Measurements from ENCODE around the gene MAPK10. TPM values are rescaled to one million over a fixed set of nuclear protein-coding genes. Genes with fewer than 3 reads are reported as not detected.

The MAPK10 gene
- total RNA-seq, 4 donors from 2014 or later: 1.7 to 8.6 (median 4.4) TPM

GRCh38 chr4:86393749-86394148, 33.9 kb upstream of the MAPK10 start:
- H3K27ac ChIP-seq: no peak overlapping the region
- 44 to 45% methylated on average over 4 of the region's 4 CpGs for WGBS, 2 donors
- H3K9me3 ChIP-seq: no peaks in the 10 kb centered on the region
- intact Hi-C loops (cut with DNase I): no loop called here
- H3K36me3 ChIP-seq: no peaks in the 10 kb centered on the region
- peaks cover 0 to 21% (median 0%) of the 10 kb centered on the region in 3 donors for H3K4me1 ChIP-seq
- DNase-seq: no peak
- H3K27me3 ChIP-seq: no peaks in the 10 kb centered on the region
- H3K4me3 ChIP-seq: no peak overlapping the region
- no peak for TF ChIP-seq CTCF (IDR thresholded peaks at IDR 0.05)
- no peak for TF ChIP-seq POLR2A (IDR thresholded peaks at IDR 0.05)

GRCh38 chr4:86389664-86390063, 29.8 kb upstream of the MAPK10 start:
- Histone ChIP-seq H3K36me3 (no peaks in the 10 kb centered on the region), H3K27ac (no peak overlapping the region), H3K9me3 (no peaks in the 10 kb centered on the region), H3K4me3 (no peak overlapping the region), H3K27me3 (no peaks in the 10 kb centered on the region), H3K4me1 (peaks cover 0 to 21% (median 0%) of the 10 kb centered on the region in 3 donors)
- WGBS, 2 donors: 85% methylated on average over 1 of the region's 1 CpG
- intact Hi-C loops (cut with DNase I): no loop called here
- no peak for DNase-seq
- TF ChIP-seq POLR2A (IDR thresholded peaks at IDR 0.05) (no peak), CTCF (IDR thresholded peaks at IDR 0.05) (no peak)

GRCh38 chr4:86388252-86388651, 28.4 kb upstream of the MAPK10 start:
- intact Hi-C loops (cut with DNase I): no loop called here

GRCh38 chr4:86386817-86387415, 27.1 kb upstream of the MAPK10 start:
- intact Hi-C loops (cut with DNase I): no loop called here
- no peaks in the 10 kb centered on the region for H3K27me3 ChIP-seq
- H3K9me3 ChIP-seq: no peaks in the 10 kb centered on the region
- TF ChIP-seq CTCF (IDR thresholded peaks at IDR 0.05): no peak
- TF ChIP-seq POLR2A (IDR thresholded peaks at IDR 0.05): no peak
- no peak for DNase-seq
- no peaks in the 10 kb centered on the region for H3K36me3 ChIP-seq
- WGBS, 2 donors: 49 to 78% methylated on average over 6 of the region's 6 CpGs
- peaks cover 0 to 15% (median 0%) of the 10 kb centered on the region in 3 donors for H3K4me1 ChIP-seq
- no peak overlapping the region for H3K4me3 ChIP-seq
- H3K27ac ChIP-seq: no peak overlapping the region

More at GRCh38 chr4:86388252-86388651, 28.4 kb upstream of the MAPK10 start:
- 92 to 93% methylated on average over 1 of the region's 1 CpG for WGBS, 2 donors
- Histone ChIP-seq H3K27ac (no peak overlapping the region), H3K4me3 (no peak overlapping the region), H3K36me3 (no peaks in the 10 kb centered on the region), H3K27me3 (no peaks in the 10 kb centered on the region), H3K9me3 (no peaks in the 10 kb centered on the region), H3K4me1 (peaks cover 0 to 16% (median 0%) of the 10 kb centered on the region in 3 donors)
- DNase-seq: no peak
- TF ChIP-seq CTCF (IDR thresholded peaks at IDR 0.05) (no peak), POLR2A (IDR thresholded peaks at IDR 0.05) (no peak)

- no peak for DNase-seq
- intact Hi-C loops (cut with DNase I): no loop called here
- Histone ChIP-seq H3K27ac (no peak overlapping the region), H3K36me3 (no peaks in the 10 kb centered on the region), H3K9me3 (no peaks in the 10 kb centered on the region), H3K4me3 (no peak overlapping the region), H3K27me3 (no peaks in the 10 kb centered on the region), H3K4me1 (peaks cover 0 to 8% (median 0%) of the 10 kb centered on the region in 3 donors)
- WGBS, 2 donors: 94 to 98% methylated on average over 5 of the region's 5 CpGs
- TF ChIP-seq CTCF (IDR thresholded peaks at IDR 0.05) (no peak), POLR2A (IDR thresholded peaks at IDR 0.05) (no peak)
These were observed 26.3 kb upstream of the MAPK10 start for GRCh38 chr4:86386201-86386600.
